ENCODE data around the gene NCF2.
A peak's percentile ranks its signal among the peaks of the same experiment; 100 is the strongest.

NCF2 gene

GRCh38 chr1:183551924-183552323 lies 38.3 kb downstream of the NCF2 start:
- no peak for DNase-seq (ENCODE audit: low spot score)

DNA sequence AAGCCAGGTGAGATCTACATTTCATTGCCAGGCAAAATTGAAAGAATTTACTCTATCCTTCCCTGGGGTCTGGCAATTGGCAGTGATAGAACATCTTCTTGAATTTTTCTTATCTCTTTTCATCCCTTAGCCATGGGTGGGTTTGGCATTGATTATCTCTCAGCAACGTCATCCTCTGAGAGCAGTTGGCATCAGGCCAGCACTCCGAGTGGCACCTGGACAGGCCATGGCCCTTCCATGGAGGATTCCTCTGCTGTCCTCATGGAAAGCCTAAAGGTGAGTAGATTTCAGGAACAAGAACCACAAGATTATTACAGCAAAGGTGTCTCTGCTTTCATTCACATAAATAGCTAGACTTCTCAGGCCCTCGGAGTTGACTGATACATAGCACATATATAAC lies 39.3 kb downstream of the NCF2 start:
- no peak for DNase-seq (ENCODE audit: low spot score)

GRCh38 chr1:183548116-183548515 lies 42.1 kb downstream of the NCF2 start:
- DNase-seq (ENCODE audit: low spot score), result no peak

DNA sequence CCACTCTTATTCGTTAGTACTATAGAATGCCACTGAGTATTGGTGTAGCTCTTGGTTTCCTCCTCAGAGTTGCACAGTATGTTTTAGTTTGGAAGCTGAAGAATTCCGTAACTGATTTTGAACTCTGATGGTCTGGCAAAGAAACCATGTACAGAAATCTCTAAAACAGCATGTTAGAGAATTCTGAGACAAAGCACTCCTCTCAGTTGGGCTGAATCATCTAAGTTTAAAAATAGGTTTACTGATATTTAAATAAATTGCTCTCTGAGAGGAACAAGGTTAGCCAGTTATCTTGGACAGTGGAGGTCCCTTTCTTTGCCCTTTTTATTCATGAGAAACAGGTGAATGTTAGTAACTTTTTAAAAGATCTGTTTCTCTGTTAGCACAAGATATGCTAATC lies 43.8 kb downstream of the NCF2 start:
- DNase-seq (ENCODE audit: low spot score), result no peak

DNA sequence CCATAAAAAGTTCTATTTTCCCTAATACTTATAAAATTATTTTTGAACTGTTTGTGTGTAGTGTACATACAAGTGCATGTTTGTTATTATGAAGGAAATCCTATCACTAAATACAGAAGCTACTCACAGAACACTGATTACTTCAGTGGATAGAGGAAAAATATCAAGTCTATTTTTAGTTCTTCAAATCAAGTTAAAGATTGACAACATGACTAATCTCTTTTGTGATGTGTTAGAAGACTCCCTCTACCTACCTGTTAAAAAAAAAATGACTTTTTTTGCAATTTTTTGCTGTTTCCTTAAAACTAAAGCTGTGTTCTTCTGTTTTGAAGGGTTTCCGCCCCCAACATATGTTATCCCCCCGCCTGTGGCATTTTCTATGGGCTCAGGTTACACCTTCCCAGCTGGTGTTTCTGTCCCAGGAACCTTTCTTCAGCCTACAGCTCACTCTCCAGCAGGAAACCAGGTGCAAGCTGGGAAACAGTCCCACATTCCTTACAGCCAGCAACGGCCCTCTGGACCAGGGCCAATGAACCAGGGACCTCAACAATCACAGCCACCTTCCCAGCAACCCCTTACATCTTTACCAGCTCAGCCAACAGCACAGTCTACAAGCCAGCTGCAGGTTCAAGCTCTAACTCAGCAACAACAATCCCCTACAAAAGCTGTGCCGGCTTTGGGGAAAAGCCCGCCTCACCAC lies 45.5 kb downstream of the NCF2 start:
- peak; percentile 61 for DNase-seq (ENCODE audit: low spot score)

DNA sequence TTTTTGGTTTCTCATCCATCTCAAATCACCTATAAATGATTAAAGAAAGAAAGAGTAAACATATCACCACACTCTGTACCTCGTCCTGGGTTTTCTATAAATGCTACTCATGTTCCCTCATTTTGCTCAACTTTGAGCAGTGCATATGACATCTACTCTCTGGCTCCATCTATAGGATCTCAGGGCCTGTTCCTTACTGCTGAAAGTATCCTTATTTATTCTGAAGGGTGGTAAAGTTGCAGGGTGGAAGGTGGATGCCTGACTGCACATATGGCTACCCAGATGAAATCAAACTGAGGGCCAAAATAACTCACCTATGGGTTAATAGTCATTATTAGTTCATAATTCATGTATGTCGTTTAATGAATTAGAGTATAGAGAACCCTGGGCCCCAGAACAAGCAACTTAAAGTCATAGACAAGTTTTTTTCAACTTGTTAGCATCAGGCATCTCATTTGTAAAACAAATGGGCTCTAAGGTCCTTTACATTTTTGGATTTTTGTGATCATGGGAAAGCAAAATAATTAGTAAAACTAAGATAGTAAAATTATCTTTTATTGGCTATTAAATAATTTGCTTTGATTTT lies 46.5 kb downstream of the NCF2 start:
- peak; percentile 38 for DNase-seq (ENCODE audit: low spot score)

GRCh38 chr1:183537405-183537804 lies 52.9 kb downstream of the NCF2 start:
- no peak for DNase-seq (ENCODE audit: low spot score)

DNA sequence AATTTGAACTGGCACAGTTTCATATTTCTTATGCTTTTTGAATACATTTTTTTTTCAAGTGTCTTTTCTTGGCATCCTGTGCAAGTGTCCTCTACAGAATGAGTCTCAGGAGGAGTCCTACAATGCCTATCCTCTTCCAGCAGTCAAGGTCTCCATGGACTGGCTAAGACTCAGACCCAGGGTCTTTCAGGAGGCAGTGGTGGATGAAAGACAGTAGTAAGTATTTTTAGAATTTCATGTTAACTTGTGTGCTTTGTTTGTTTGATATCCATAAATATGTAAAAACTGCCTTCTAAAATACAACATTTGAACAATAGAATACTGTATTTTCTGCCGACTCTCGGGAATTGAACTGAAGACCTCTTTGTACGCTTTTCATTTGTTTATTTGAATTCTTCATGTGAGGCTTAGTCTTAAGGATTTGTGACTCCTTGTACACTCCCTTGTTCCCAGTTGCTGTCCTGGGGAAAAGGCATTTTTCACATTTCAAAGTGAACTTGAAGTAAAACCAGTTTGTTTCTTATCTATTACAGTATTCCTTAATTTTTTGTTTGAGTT lies 56.6 kb downstream of the NCF2 start:
- DNase-seq (ENCODE audit: low spot score), result no peak

GRCh38 chr1:183528577-183528976 lies 61.7 kb downstream of the NCF2 start:
- no peak for DNase-seq (ENCODE audit: low spot score)

GRCh38 chr1:183522104-183522503 lies 68.2 kb downstream of the NCF2 start:
- no peak for DNase-seq (ENCODE audit: low spot score)

DNA sequence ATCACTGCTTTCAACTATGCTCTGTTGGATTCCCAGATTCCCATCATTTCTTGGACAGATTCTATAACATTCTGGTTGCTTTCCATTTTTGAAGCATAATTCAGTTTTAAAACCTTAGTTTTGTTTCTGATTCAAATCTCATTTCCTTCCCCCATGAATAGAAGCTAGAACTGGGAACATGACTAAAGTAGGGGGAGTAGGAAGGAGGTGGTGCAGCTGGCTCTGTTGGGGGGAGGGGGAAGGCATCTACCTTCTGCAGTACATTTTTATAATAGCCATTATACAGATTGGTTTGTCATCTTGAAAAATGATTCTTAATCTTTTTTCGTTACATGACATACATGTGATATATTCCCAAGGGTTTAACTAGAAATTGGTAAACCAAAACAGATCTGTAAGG lies 69.9 kb downstream of the NCF2 start:
- no peak for DNase-seq (ENCODE audit: low spot score)

- no peak for DNase-seq (ENCODE audit: low spot score)
Measured at GRCh38 chr1:183517401-183517800, 72.9 kb downstream of the NCF2 start.

DNA sequence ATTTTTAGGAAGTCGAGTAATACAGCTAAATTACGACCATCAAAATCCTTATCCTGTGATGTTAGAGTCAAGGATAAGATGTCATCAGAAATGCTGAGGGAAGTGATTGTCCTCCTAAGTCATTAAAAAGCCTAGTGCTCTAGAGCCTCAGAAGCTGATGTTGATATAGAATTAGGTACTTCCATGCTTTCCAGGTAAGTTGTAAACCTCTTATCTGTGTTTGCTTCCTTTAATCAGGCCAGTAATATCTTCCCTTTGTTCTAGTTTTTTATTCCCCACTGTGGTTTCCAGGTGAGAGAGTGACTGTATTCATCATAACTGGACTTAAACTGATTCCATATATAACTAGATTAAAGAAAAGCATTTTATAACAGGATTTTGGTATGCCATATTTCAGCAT lies 73.5 kb downstream of the NCF2 start:
- no peak for DNase-seq (ENCODE audit: low spot score)

DNA sequence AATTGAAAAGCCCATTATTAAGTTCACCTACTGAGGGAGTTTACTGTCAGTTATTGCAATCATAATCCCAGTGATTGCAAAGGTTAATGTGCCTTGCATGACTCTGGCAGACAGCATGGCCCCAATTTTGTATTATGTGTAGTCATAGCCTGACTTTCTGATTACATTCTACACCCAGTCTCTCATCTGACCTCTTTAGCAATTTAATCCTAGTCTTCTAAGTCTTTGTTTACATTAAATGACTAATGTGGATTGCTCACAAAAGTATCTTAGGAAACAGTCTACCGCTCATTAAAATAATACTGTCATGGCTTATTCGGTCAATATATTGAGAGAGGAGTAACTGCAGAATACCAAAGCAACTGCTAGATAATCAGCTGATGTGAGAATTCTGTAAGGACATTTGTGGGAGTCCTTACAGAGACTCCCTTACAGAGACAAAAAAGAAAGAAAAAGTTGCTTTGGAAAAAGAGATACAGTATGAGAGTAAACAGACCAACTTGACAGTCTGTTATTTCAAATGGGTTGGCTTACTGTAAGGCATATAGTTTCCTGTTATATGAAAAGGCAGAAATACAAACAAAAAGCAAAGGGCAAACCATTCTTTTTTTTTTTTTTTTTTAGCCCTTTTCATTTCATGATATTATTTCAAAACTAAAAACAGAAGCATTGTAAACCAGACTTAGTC lies 75.1 kb downstream of the NCF2 start:
- DNase-seq (ENCODE audit: low spot score), result no peak

- DNase-seq (ENCODE audit: low spot score), result no peak
Measured at GRCh38 chr1:183514235-183514634, 76.0 kb downstream of the NCF2 start.

GRCh38 chr1:183512450-183512849 lies 77.8 kb downstream of the NCF2 start:
- no peak for DNase-seq (ENCODE audit: low spot score)

DNA sequence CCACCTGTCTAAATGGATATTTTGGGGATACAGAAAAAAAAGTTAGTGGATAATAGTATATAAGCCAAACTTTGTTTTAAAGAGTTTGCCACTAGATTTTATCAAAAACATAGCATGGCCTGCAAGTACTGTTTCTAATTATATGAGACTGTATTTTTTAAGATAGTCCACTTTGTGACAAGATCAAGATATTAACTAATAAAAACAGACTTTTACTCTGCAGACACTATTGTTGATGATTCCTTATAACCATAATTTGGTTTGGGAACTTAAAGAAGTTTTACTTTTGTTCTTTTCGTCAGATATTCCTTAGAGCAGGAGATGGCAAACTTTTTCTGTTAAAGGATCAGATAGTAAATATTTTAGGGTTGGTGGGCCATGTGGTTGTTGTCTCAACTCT lies 81.6 kb downstream of the NCF2 start:
- DNase-seq (ENCODE audit: low spot score), result no peak

DNA sequence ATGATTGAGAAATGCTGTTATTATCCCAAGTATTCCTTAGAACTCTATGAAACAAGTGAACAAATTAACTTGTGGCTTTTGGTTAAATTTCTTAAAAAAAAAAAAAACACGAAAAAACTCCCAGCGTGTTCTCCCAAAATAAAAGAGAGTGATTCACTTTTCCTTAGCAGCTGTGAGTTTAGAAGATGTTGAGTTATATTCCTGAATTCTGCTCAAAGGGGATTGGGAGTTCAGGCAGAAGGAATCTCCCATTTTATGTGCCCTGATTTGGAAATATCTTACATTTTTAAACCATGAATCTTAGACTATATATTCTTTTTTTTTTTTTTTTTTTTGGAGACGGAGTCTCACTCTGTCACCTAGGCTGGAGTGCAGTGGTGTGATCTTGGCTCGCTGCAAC lies 83.7 kb downstream of the NCF2 start:
- no peak for DNase-seq (ENCODE audit: low spot score)

All from iPS-NIHi11 (cell line).